ENCODE measurements around the gene TMEM258.

TMEM258 gene

DNA sequence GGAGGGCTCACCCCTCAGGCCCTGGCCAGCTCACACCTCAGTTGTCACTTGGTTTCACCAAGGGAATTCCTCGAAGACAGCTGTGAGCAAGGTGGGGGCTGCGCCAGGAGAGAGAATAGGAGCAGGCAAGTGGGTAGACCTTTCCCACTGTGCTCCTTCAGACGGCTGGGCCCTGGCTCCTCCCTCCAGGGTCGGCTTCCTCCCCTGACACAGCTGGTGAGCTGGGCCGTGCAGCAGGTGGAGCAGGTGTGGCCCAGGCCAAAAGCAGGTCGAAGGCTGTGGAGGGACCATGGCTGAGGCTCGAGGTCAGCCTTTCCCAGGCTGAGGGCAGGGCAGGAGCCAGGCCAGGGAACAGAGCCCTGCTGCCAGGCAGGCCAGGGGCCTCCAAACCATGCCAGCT, 52.4 kb downstream of the TMEM258 start:
- Histone ChIP-seq H4K20me1 (ENCODE audit: insufficient read depth, low read length) (no peaks in the 10 kb centered on the region), H3K9me3 (ENCODE audit: low read length) (no peaks in the 10 kb centered on the region), H3K36me3 (ENCODE audit: insufficient read depth, low read length) (no peaks in the 10 kb centered on the region), H3F3A (ENCODE audit: insufficient read depth, low read length) (no peaks in the 10 kb centered on the region), H3K27me3 (ENCODE audit: insufficient read depth, low read length) (peaks cover 5% of the 10 kb centered on the region; the same call in 1 of the 2 replicates), H3K9me2 (ENCODE audit: low read depth, low read length) (no peaks in the 10 kb centered on the region), H3K79me2 (ENCODE audit: insufficient read depth, low read length) (no peaks in the 10 kb centered on the region), H3K4me3 (ENCODE audit: low read depth, low read length, poor library complexity, severe bottlenecking) (no peak overlapping the region), H3K9ac (ENCODE audit: low read length) (no peak overlapping the region), H3K4me2 (ENCODE audit: low read length) (no peak overlapping the region), H3K27ac (ENCODE audit: low read depth, low read length, poor library complexity, severe bottlenecking) (no peak overlapping the region), H2AFZ (ENCODE audit: low read length) (no peak overlapping the region), H3K4me1 (ENCODE audit: insufficient read depth, low read length, severe bottlenecking) (no peaks in the 10 kb centered on the region)
- no peak for TF ChIP-seq EZH2 (IDR thresholded peaks at IDR 0.05; ENCODE audit: borderline replicate concordance, low read length)
- TF ChIP-seq, protein P1, sequence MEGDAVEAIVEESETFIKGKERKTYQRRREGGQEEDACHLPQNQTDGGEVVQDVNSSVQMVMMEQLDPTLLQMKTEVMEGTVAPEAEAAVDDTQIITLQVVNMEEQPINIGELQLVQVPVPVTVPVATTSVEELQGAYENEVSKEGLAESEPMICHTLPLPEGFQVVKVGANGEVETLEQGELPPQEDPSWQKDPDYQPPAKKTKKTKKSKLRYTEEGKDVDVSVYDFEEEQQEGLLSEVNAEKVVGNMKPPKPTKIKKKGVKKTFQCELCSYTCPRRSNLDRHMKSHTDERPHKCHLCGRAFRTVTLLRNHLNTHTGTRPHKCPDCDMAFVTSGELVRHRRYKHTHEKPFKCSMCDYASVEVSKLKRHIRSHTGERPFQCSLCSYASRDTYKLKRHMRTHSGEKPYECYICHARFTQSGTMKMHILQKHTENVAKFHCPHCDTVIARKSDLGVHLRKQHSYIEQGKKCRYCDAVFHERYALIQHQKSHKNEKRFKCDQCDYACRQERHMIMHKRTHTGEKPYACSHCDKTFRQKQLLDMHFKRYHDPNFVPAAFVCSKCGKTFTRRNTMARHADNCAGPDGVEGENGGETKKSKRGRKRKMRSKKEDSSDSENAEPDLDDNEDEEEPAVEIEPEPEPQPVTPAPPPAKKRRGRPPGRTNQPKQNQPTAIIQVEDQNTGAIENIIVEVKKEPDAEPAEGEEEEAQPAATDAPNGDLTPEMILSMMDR (IDR thresholded peaks at IDR 0.05; ENCODE audit: low read length), result no peak

- Histone ChIP-seq H3K4me3 (ENCODE audit: low read depth, low read length, poor library complexity, severe bottlenecking) (no peak overlapping the region), H4K20me1 (ENCODE audit: insufficient read depth, low read length) (no peaks in the 10 kb centered on the region), H3K4me2 (ENCODE audit: low read length) (no peak overlapping the region), H3F3A (ENCODE audit: insufficient read depth, low read length) (no peaks in the 10 kb centered on the region), H3K27me3 (ENCODE audit: insufficient read depth, low read length) (peaks cover 5% of the 10 kb centered on the region; the same call in 1 of the 2 replicates), H3K9ac (ENCODE audit: low read length) (no peak overlapping the region), H3K4me1 (ENCODE audit: insufficient read depth, low read length, severe bottlenecking) (no peaks in the 10 kb centered on the region), H3K36me3 (ENCODE audit: insufficient read depth, low read length) (no peaks in the 10 kb centered on the region), H2AFZ (ENCODE audit: low read length) (no peak overlapping the region), H3K9me3 (ENCODE audit: low read length) (no peaks in the 10 kb centered on the region), H3K79me2 (ENCODE audit: insufficient read depth, low read length) (no peaks in the 10 kb centered on the region), H3K27ac (ENCODE audit: low read depth, low read length, poor library complexity, severe bottlenecking) (no peak overlapping the region), H3K9me2 (ENCODE audit: low read depth, low read length) (no peaks in the 10 kb centered on the region)
- TF ChIP-seq EZH2 (IDR thresholded peaks at IDR 0.05; ENCODE audit: borderline replicate concordance, low read length), result no peak
- TF ChIP-seq, protein P1 (IDR thresholded peaks at IDR 0.05; ENCODE audit: low read length), result no peak
Measured at GRCh38 chr11:61739413-61739812, 53.0 kb downstream of the TMEM258 start.

Measured in OCI-LY1 (cell line).